ENCODE results near the gene CAGE1. TPM values are rescaled to one million over a fixed set of nuclear protein-coding genes. Genes with fewer than 3 reads are reported as not detected.

The CAGE1 gene
- total RNA-seq, 1 donor from 2014 or later, result 0.07 TPM

GRCh38 chr6:7335519-7335918 lies 54.0 kb downstream of the CAGE1 start:
- Mint-ChIP-seq H3K27me3 (peaks cover 10% of the 10 kb centered on the region), H3K9me3 (no peaks in the 10 kb centered on the region), H3K4me3 (no peak overlapping the region), H3K4me1 (no peaks in the 10 kb centered on the region), H3K27ac (no peak overlapping the region), H3K36me3 (ENCODE audit: low read depth) (no peaks in the 10 kb centered on the region)
- ATAC-seq (ENCODE audit: low read depth) (no peak), DNase-seq (no peak)
- ChIA-PET POLR2A (no interaction called here), CTCF (no interaction called here)
- intact Hi-C loops (cut with micrococcal nuclease), result loop anchor here (5.0 kb wide), 1 partner anchor 613 kb away; no protein-coding TSS in a partner anchor
- TF ChIP-seq CTCF (IDR thresholded peaks at IDR 0.05), result no peak

- DNase-seq, result no peak
- ATAC-seq (ENCODE audit: low read depth), result no peak
- no peak overlapping the region for H3K4me3 Mint-ChIP-seq
- no peaks in the 10 kb centered on the region for H3K36me3 Mint-ChIP-seq (ENCODE audit: low read depth)
- H3K4me1 Mint-ChIP-seq, result no peaks in the 10 kb centered on the region
- ChIA-PET POLR2A (no interaction called here), CTCF (no interaction called here)
- intact Hi-C loops (cut with micrococcal nuclease), result loop anchor here (5.0 kb wide), 1 partner anchor 612 kb away; no protein-coding TSS in a partner anchor
- H3K9me3 Mint-ChIP-seq, result no peaks in the 10 kb centered on the region
- peaks cover 4% of the 10 kb centered on the region for H3K27me3 Mint-ChIP-seq
- no peak overlapping the region for H3K27ac Mint-ChIP-seq
- TF ChIP-seq CTCF (IDR thresholded peaks at IDR 0.05), result no peak
Measured at GRCh38 chr6:7334685-7335084, 54.9 kb downstream of the CAGE1 start.

GRCh38 chr6:7332090-7332745 lies 57.3 kb downstream of the CAGE1 start:
- Mint-ChIP-seq H3K27me3 (no peaks in the 10 kb centered on the region), H3K36me3 (ENCODE audit: low read depth) (no peaks in the 10 kb centered on the region), H3K9me3 (no peaks in the 10 kb centered on the region), H3K27ac (no peak overlapping the region), H3K4me1 (no peaks in the 10 kb centered on the region), H3K4me3 (no peak overlapping the region)
- ChIA-PET POLR2A (no interaction called here), CTCF (no interaction called here)
- TF ChIP-seq CTCF (IDR thresholded peaks at IDR 0.05), result no peak
- intact Hi-C loops (cut with micrococcal nuclease), result no loop called here
- DNase-seq (no peak), ATAC-seq (ENCODE audit: low read depth) (no peak)

GRCh38 chr6:7331452-7331851 lies 58.1 kb downstream of the CAGE1 start:
- no peak for TF ChIP-seq CTCF (IDR thresholded peaks at IDR 0.05)
- intact Hi-C loops (cut with micrococcal nuclease), result no loop called here
- ChIA-PET POLR2A (no interaction called here), CTCF (no interaction called here)
- no peak overlapping the region for H3K27ac Mint-ChIP-seq
- H3K36me3 Mint-ChIP-seq (ENCODE audit: low read depth), result no peaks in the 10 kb centered on the region
- no peaks in the 10 kb centered on the region for H3K9me3 Mint-ChIP-seq
- H3K4me3 Mint-ChIP-seq, result no peak overlapping the region
- H3K4me1 Mint-ChIP-seq, result peaks cover under 1% of the 10 kb centered on the region
- no peaks in the 10 kb centered on the region for H3K27me3 Mint-ChIP-seq
- DNase-seq (no peak), ATAC-seq (ENCODE audit: low read depth) (no peak)

GRCh38 chr6:7328243-7328642 lies 61.3 kb downstream of the CAGE1 start:
- no peak for TF ChIP-seq CTCF (IDR thresholded peaks at IDR 0.05)
- Mint-ChIP-seq H3K4me1 (peaks cover 17% of the 10 kb centered on the region), H3K27ac (no peak overlapping the region), H3K36me3 (ENCODE audit: low read depth) (no peaks in the 10 kb centered on the region), H3K9me3 (peaks cover 3% of the 10 kb centered on the region), H3K4me3 (no peak overlapping the region), H3K27me3 (no peaks in the 10 kb centered on the region)
- no peak for DNase-seq
- ChIA-PET CTCF (no interaction called here), POLR2A (no interaction called here)
- intact Hi-C loops (cut with micrococcal nuclease), result no loop called here
- ATAC-seq (ENCODE audit: low read depth), result no peak
